SKM-1 (cell line): ENCODE measurements around the gene PLD1.
"Not testable (repeated sequence)": the region's sequence is repeated elsewhere in the genome, so short reads cannot be mapped to it uniquely, and the experiment has no call there.

ENCODE experiments used
- DNase-seq: peaks from one replicate; lab custom pipeline; 2025; ENCODE audit not compliant: unreplicated experiment; lab: John Stamatoyannopoulos, UW

Gene PLD1

GRCh38 chr3:171643033-171643432 is 167.2 kb downstream of the PLD1 start:
- DNase-seq = no peak

- no peak for DNase-seq
Measured at GRCh38 chr3:171640520-171641412, 169.5 kb downstream of the PLD1 start.

GRCh38 chr3:171636666-171637065 is 173.6 kb downstream of the PLD1 start:
- no peak for DNase-seq

GRCh38 chr3:171632766-171633165 is 177.5 kb downstream of the PLD1 start:
- no peak for DNase-seq

- not testable (repeated sequence) for DNase-seq
Measured at GRCh38 chr3:171626799-171627198, 183.5 kb downstream of the PLD1 start.

- DNase-seq = no peak
Measured at GRCh38 chr3:171622126-171622525, 188.2 kb downstream of the PLD1 start.

- no peak for DNase-seq
Measured at GRCh38 chr3:171620825-171621434, 189.4 kb downstream of the PLD1 start.

DNA sequence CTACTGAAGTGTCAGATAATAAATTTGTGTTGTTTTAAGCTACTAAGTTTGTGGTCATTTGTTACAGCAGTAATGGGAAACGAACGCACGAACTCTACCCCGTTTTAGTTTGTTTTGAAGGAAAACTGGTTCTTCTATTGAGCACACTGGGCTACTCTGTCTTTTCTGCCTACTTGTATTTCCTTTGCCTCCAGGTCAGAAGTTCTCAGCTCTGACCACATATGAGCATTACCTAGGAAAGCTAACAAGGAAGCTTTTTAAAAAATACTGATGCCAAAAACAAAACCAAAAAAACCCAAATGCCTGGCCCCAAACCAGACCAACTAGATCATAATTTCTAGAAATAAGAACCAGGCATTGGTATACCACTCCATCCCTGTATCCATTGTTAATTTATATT is 193.5 kb downstream of the PLD1 start:
- no peak for DNase-seq

- no peak for DNase-seq
Measured at GRCh38 chr3:171615686-171616085, 194.6 kb downstream of the PLD1 start.

- DNase-seq = no peak
Measured at GRCh38 chr3:171615281-171615680, 195.0 kb downstream of the PLD1 start.

GRCh38 chr3:171614318-171614921 is 195.9 kb downstream of the PLD1 start:
- no peak for DNase-seq

DNA sequence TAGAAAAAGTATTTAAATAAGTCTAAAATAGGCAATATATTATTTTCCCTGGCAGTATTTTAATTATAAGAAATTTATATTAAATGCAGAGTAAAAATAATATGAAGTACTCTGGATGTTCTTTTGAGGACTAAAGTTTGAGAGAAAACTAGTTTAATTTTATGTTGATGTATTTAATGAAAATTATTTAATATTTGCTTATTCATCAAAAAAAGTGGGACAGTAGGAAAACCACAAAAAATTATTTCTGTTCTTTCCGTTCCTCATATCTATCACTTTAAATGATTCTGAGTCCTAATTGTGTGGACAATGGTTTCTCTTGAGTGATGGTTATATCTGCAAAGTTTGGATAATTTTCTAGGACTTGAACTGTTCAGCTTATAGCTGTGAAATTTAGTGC is 202.8 kb downstream of the PLD1 start:
- DNase-seq = no peak

GRCh38 chr3:171606151-171606751 is 204.0 kb downstream of the PLD1 start:
- DNase-seq = no peak

DNA sequence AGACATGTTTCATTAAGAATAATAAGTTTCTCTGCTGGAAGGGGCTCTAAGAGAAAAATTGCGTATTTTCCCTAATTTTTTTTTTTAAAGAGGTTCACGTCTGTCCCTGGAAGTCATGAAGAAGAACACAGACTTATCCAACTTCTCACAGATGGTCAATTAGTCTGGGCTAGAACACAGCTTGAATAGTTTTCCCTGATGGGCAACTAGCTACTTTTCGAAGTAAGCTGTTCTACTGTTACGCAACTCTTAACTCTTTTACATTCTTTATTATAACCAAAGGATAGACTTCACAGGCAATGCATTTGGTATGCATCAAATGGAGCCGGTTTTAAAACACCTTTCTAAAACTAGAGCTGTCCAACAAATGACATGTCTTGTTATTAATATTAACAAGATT is 205.9 kb downstream of the PLD1 start:
- no peak for DNase-seq

DNA sequence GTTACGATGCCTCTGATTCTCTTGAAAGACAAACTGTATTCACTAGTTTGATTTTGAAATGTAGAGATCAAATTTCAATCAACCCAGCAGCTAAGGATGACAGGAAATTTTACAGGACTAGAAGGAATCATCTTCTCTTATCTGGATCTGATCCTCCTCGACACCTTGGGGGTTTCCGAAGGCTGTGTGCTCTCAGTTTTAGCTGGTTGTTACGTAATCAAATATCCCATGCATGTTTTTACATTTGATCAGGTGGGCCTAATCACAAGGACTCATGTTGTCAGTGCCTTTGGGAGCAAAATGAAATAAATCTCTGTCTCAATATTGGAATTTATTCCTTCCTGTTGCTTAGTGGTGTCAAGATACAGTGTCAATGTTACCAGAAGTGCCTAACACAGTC is 208.2 kb downstream of the PLD1 start:
- no peak for DNase-seq

DNA sequence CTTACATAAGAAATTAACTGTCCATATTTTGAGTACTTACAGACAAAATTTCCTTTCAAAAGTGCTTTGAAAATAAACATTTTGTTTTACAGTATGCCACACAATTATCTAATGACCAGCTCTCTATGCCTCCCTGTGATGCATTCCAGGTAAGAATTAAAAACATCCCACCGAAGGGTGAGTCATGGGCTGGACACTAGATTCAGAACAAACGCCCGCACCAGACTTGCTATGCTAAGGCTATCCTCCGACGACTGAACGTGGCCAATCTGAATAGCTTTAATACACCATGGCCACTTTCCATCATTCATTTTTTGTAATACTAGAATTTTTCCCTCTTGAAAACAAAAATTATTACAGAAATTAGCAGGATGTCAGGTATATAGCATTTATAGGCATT is 210.3 kb downstream of the PLD1 start:
- no peak for DNase-seq

- no peak for DNase-seq
Measured at GRCh38 chr3:171598990-171599389, 211.3 kb downstream of the PLD1 start.

- no peak for DNase-seq
Measured at GRCh38 chr3:171592786-171593185, 217.5 kb downstream of the PLD1 start.

DNA sequence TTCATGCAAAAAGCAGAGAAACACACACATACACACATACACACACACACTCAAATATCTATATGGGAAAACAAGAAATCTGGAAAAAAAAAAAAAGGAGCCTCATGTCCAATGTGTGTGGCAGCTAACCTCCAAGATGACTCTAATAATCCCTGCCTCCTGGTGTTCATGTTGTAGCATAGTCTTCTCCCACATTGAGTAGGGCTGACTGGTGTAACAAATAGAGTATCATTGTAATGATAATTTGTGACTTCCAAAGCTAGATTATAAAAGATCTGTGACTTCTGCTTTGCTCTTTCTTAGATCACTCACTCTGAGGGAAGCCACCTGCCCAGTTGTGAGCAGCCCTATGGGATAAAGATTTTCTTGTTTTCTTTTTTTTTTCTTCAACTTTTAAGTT is 219.2 kb downstream of the PLD1 start:
- DNase-seq = no peak

GRCh38 chr3:171586274-171586673 is 224.0 kb downstream of the PLD1 start:
- DNase-seq = no peak

- no peak for DNase-seq
Measured at GRCh38 chr3:171585039-171585438, 225.2 kb downstream of the PLD1 start.

GRCh38 chr3:171584100-171584499 is 226.2 kb downstream of the PLD1 start:
- no peak for DNase-seq
